HEK293 (cell line): ENCODE data around the gene F10.

Source experiments
- CTCF ChIA-PET: fragments of 350-600 bp; formaldehyde crosslinking; extraction: SDS; loops from one replicate; lab custom pipeline; 2021; ENCODE audit warnings: antibody characterized with exemption; lab: Yijun Ruan, JAX
- POLR2A ChIA-PET: fragments of 300-600 bp; formaldehyde crosslinking; extraction: SDS; loops from one replicate; lab custom pipeline; 2020; ENCODE audit warnings: antibody characterized with exemption, inconsistent platforms; lab: Yijun Ruan, JAX
- H3K27ac ChIP-seq: fragments of 200-500 bp; sonication (Bioruptor generic); 2 replicates; pipeline ENCODE4 v1.5.1; 2014; ENCODE audit warnings: low read depth, low read length, control low read depth, inconsistent platforms; ENCODE audit errors: extremely low read depth
- H3K36me3 ChIP-seq, 2 experiments: fragments of 200-500 bp in 1 of 2; sonication (Bioruptor generic) in 1 of 2; 1 replicate in 1 of 2; 2 replicates in 1 of 2; pipeline ENCODE4 v1.5.1; 2014 to 2017; ENCODE audit warnings: inconsistent platforms in 2 of 2, low read length in 2 of 2; ENCODE audit not compliant: control insufficient read depth in 2 of 2, insufficient read depth in 1 of 2
- H3K4me1 ChIP-seq: fragments of 200-500 bp; sonication (Bioruptor generic); 2 replicates; pipeline ENCODE4 v1.5.1; 2014; ENCODE audit warnings: mild to moderate bottlenecking, low read length, inconsistent platforms; ENCODE audit not compliant: control insufficient read depth, insufficient read depth
- H3K4me3 ChIP-seq: 2 replicates; pipeline ENCODE4 v1.5.1; 2011; ENCODE audit warnings: low read depth, mild to moderate bottlenecking, control low read depth, low read length, moderate library complexity
- H3K9me3 ChIP-seq: fragments of 200-500 bp; sonication (Bioruptor generic); 2 replicates; pipeline ENCODE4 v1.5.1; 2014; ENCODE audit warnings: low read depth, low read length, inconsistent platforms; ENCODE audit not compliant: control insufficient read depth, insufficient read depth
- GFI1B ChIP-seq: fragments of 450-650 bp; formaldehyde crosslinking; IDR thresholded peaks from 2 replicates; pipeline ENCODE4 v1.5.1; 2016; ENCODE audit warnings: missing biosample characterization, missing genetic modification characterization
- KLF9 ChIP-seq: fragments of 450-650 bp; formaldehyde crosslinking; IDR thresholded peaks from 2 replicates; pipeline ENCODE4 v1.5.1; 2016; ENCODE audit warnings: missing biosample characterization, missing genetic modification characterization, low read depth
- REPIN1 ChIP-seq: fragments of 450-650 bp; formaldehyde crosslinking; IDR thresholded peaks from 2 replicates; pipeline ENCODE4 v1.5.1; 2017; ENCODE audit warnings: missing biosample characterization, missing genetic modification characterization, low read depth
- SALL2 ChIP-seq: fragments of 450-650 bp; formaldehyde crosslinking; IDR thresholded peaks from 2 replicates; pipeline ENCODE4 v1.5.0; 2017; ENCODE audit warnings: missing biosample characterization, mild to moderate bottlenecking, missing genetic modification characterization, borderline replicate concordance
- SP2 ChIP-seq: fragments of 450-650 bp; formaldehyde crosslinking; IDR thresholded peaks from 2 replicates; pipeline ENCODE4 v1.5.1; 2016; ENCODE audit warnings: missing biosample characterization, missing genetic modification characterization
- SP3 ChIP-seq: fragments of 450-650 bp; formaldehyde crosslinking; IDR thresholded peaks from 2 replicates; pipeline ENCODE4 v1.5.1; 2016; ENCODE audit warnings: missing biosample characterization, missing genetic modification characterization
- SP7 ChIP-seq: fragments of 450-650 bp; formaldehyde crosslinking; IDR thresholded peaks from 2 replicates; pipeline ENCODE4 v1.5.1; 2016; ENCODE audit warnings: missing biosample characterization, missing genetic modification characterization
- TRIM28 ChIP-seq: IDR thresholded peaks from 2 replicates; pipeline ENCODE4 v1.6.1; 2011; ENCODE audit warnings: low read length, control low read depth, borderline replicate concordance
- TSHZ1 ChIP-seq: fragments of 450-650 bp; formaldehyde crosslinking; IDR thresholded peaks from 2 replicates; pipeline ENCODE4 v1.5.1; 2016; ENCODE audit warnings: missing biosample characterization, missing genetic modification characterization, borderline replicate concordance
- ZBTB20 ChIP-seq: fragments of 450-650 bp; formaldehyde crosslinking; IDR thresholded peaks from 2 replicates; pipeline ENCODE4 v1.5.1; 2016; ENCODE audit warnings: missing biosample characterization, missing genetic modification characterization
- ZBTB48 ChIP-seq: fragments of 450-650 bp; formaldehyde crosslinking; IDR thresholded peaks from 2 replicates; pipeline ENCODE4 v1.5.1; 2016; ENCODE audit warnings: missing biosample characterization, missing genetic modification characterization
- ZBTB7A ChIP-seq: fragments of 450-650 bp; formaldehyde crosslinking; IDR thresholded peaks from 2 replicates; pipeline ENCODE4 v1.5.1; 2016; ENCODE audit warnings: low read depth, missing biosample characterization, missing genetic modification characterization
- ZFHX2 ChIP-seq: fragments of 450-650 bp; formaldehyde crosslinking; conservative IDR thresholded peaks from 2 replicates; pipeline ENCODE4 v1.5.1; 2016; ENCODE audit warnings: missing biosample characterization, missing genetic modification characterization
- ZFP37 ChIP-seq: fragments of 450-650 bp; formaldehyde crosslinking; IDR thresholded peaks from 2 replicates; pipeline ENCODE4 v1.5.1; 2016; ENCODE audit warnings: missing biosample characterization, missing genetic modification characterization
- ZNF10 ChIP-seq: fragments of 450-650 bp; formaldehyde crosslinking; IDR thresholded peaks from 2 replicates; pipeline ENCODE4 v1.5.1; 2017; ENCODE audit warnings: missing biosample characterization, missing genetic modification characterization
- ZNF112 ChIP-seq: fragments of 450-650 bp; formaldehyde crosslinking; IDR thresholded peaks from 2 replicates; pipeline ENCODE4 v1.5.0; 2017; ENCODE audit warnings: missing biosample characterization, missing genetic modification characterization
- ZNF138 ChIP-seq: fragments of 450-650 bp; formaldehyde crosslinking; IDR thresholded peaks from 2 replicates; pipeline ENCODE4 v1.5.1; 2016; ENCODE audit warnings: missing biosample characterization, missing genetic modification characterization, borderline replicate concordance
- ZNF169 ChIP-seq: fragments of 450-650 bp; formaldehyde crosslinking; IDR thresholded peaks from 2 replicates; pipeline ENCODE4 v1.5.1; 2016; ENCODE audit warnings: missing biosample characterization, missing genetic modification characterization
- ZNF175 ChIP-seq: fragments of 450-650 bp; formaldehyde crosslinking; IDR thresholded peaks from 2 replicates; pipeline ENCODE4 v1.5.1; 2016; ENCODE audit warnings: missing biosample characterization, missing genetic modification characterization
- ZNF214 ChIP-seq: fragments of 450-650 bp; formaldehyde crosslinking; IDR thresholded peaks from 2 replicates; pipeline ENCODE4 v1.5.1; 2017; ENCODE audit warnings: missing biosample characterization, mild to moderate bottlenecking, missing genetic modification characterization, borderline replicate concordance
- ZNF24 ChIP-seq: fragments of 450-650 bp; formaldehyde crosslinking; IDR thresholded peaks from 2 replicates; pipeline ENCODE4 v1.5.1; 2016; ENCODE audit warnings: missing biosample characterization, missing genetic modification characterization
- ZNF510 ChIP-seq: fragments of 450-650 bp; formaldehyde crosslinking; IDR thresholded peaks from 2 replicates; pipeline ENCODE4 v1.5.1; 2018; ENCODE audit warnings: mild to moderate bottlenecking, missing genetic modification characterization, missing biosample characterization; ENCODE audit not compliant: insufficient replicate concordance
- ZNF513 ChIP-seq: fragments of 450-650 bp; IDR thresholded peaks from 2 replicates; pipeline ENCODE4 v1.5.1; 2018; ENCODE audit warnings: missing biosample characterization, missing genetic modification characterization
- ZNF514 ChIP-seq: fragments of 450-650 bp; formaldehyde crosslinking; IDR thresholded peaks from 2 replicates; pipeline ENCODE4 v1.5.1; 2016; ENCODE audit warnings: missing biosample characterization, missing genetic modification characterization
- ZNF561 ChIP-seq: fragments of 450-650 bp; IDR thresholded peaks from 2 replicates; pipeline ENCODE4 v1.5.1; 2018; ENCODE audit warnings: missing biosample characterization, missing genetic modification characterization, borderline replicate concordance
- ZNF580 ChIP-seq: fragments of 450-650 bp; formaldehyde crosslinking; IDR thresholded peaks from 2 replicates; pipeline ENCODE4 v1.5.1; 2016; ENCODE audit warnings: missing biosample characterization, missing genetic modification characterization
- ZNF596 ChIP-seq: fragments of 450-650 bp; IDR thresholded peaks from 2 replicates; pipeline ENCODE4 v1.5.0; 2018; ENCODE audit warnings: missing biosample characterization, mild to moderate bottlenecking, missing genetic modification characterization, moderate library complexity
- ZNF610 ChIP-seq: fragments of 450-650 bp; formaldehyde crosslinking; IDR thresholded peaks from 2 replicates; pipeline ENCODE4 v1.5.1; 2016; ENCODE audit warnings: missing biosample characterization, missing genetic modification characterization, borderline replicate concordance
- ZNF660 ChIP-seq: fragments of 450-650 bp; IDR thresholded peaks from 2 replicates; pipeline ENCODE4 v1.5.1; 2018; ENCODE audit warnings: missing biosample characterization, mild to moderate bottlenecking, missing genetic modification characterization
- ZNF664 ChIP-seq: fragments of 450-650 bp; formaldehyde crosslinking; IDR thresholded peaks from 2 replicates; pipeline ENCODE4 v1.5.1; 2016; ENCODE audit warnings: missing biosample characterization, missing genetic modification characterization
- TF ChIP-seq, protein P1 (sequence below): fragments of 450-650 bp; formaldehyde crosslinking; IDR thresholded peaks from 2 replicates; pipeline ENCODE4 v1.5.1; 2016; ENCODE audit warnings: missing biosample characterization, missing genetic modification characterization

The F10 gene

GRCh38 chr13:113171250-113172125, 48.9 kb downstream of the F10 start:
- H3K36me3 ChIP-seq = peaks cover 0 to 58% of the 10 kb centered on the region in 2 experiments; a peak in 2 of 3 replicates
- no peaks in the 10 kb centered on the region for H3K9me3 ChIP-seq
- H3K4me3 ChIP-seq = no peak overlapping the region
- ChIA-PET CTCF (no interaction called here), POLR2A (no interaction called here)
- no peak overlapping the region for H3K27ac ChIP-seq
- no peaks in the 10 kb centered on the region for H3K4me1 ChIP-seq
- TF ChIP-seq ZNF596 = no peak
- no peak for TF ChIP-seq ZNF510
- TF ChIP-seq SP7 (tag by site-specific recombination) = no peak
- no peak for TF ChIP-seq ZFHX2
- TF ChIP-seq GFI1B (tag by site-specific recombination) = no peak
- no peak for TF ChIP-seq ZNF24 (tag by site-specific recombination)
- TF ChIP-seq SALL2 (tag by site-specific recombination) = no peak
- no peak for TF ChIP-seq ZNF175
- no peak for TF ChIP-seq ZNF664 (tag by site-specific recombination)
- TF ChIP-seq SP2 = no peak
- TF ChIP-seq, protein P1, sequence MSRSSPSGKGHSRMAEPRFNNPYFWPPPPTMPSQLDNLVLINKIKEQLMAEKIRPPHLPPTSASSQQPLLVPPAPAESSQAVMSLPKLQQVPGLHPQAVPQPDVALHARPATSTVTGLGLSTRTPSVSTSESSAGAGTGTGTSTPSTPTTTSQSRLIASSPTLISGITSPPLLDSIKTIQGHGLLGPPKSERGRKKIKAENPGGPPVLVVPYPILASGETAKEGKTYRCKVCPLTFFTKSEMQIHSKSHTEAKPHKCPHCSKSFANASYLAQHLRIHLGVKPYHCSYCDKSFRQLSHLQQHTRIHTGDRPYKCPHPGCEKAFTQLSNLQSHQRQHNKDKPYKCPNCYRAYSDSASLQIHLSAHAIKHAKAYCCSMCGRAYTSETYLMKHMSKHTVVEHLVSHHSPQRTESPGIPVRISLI (tag by site-specific recombination) = no peak
- no peak for TF ChIP-seq REPIN1 (tag by site-specific recombination)
- TF ChIP-seq ZNF660 (tag by site-specific recombination) = no peak
- TF ChIP-seq ZBTB7A (tag by site-specific recombination) = no peak
- TF ChIP-seq, all 188 proteins: peak for 0

GRCh38 chr13:113172419-113172926, 49.9 kb downstream of the F10 start:
- ChIA-PET CTCF (no interaction called here), POLR2A (no interaction called here)
- Histone ChIP-seq H3K4me1 (no peaks in the 10 kb centered on the region), H3K9me3 (no peaks in the 10 kb centered on the region), H3K27ac (no peak overlapping the region), H3K36me3 (peaks cover 0 to 62% of the 10 kb centered on the region in 2 experiments; a peak in 2 of 3 replicates), H3K4me3 (no peak overlapping the region)
- TF ChIP-seq ZNF580 (tag by site-specific recombination) (no peak), ZNF513 (tag by site-specific recombination) (no peak), ZNF10 (no peak), ZFP37 (tag by site-specific recombination) (no peak), ZNF138 (tag by site-specific recombination) (no peak), ZNF561 (tag by site-specific recombination) (no peak), ZNF610 (tag by site-specific recombination) (no peak), ZBTB48 (tag by site-specific recombination) (no peak), TSHZ1 (tag by site-specific recombination) (no peak), SP3 (tag by site-specific recombination) (no peak), ZNF112 (tag by site-specific recombination) (no peak), KLF9 (tag by site-specific recombination) (no peak), ZBTB20 (tag by site-specific recombination) (no peak), ZNF214 (no peak), TRIM28 (no peak), ZNF169 (tag by site-specific recombination) (no peak), ZNF514 (no peak)
